Measurements from ENCODE around the gene KRT37.
"Not testable (repeated sequence)": the region's sequence is repeated elsewhere in the genome, so short reads cannot be mapped to it uniquely, and the experiment has no call there.

Gene KRT37

GRCh38 chr17:41434005-41434404 is 9.6 kb upstream of the KRT37 start:
- DNase-seq = no peak

- no peak for DNase-seq
Measured at GRCh38 chr17:41433586-41433985, 9.2 kb upstream of the KRT37 start.

- not testable (repeated sequence) for DNase-seq
Measured at GRCh38 chr17:41430376-41430775, 6.0 kb upstream of the KRT37 start.

GRCh38 chr17:41429667-41430066 is 5.3 kb upstream of the KRT37 start:
- DNase-seq = no peak

GRCh38 chr17:41428591-41429291 is 4.4 kb upstream of the KRT37 start:
- no peak for DNase-seq

GRCh38 chr17:41422586-41422985 is 1.8 kb downstream of the KRT37 start:
- DNase-seq = not testable (repeated sequence)

GRCh38 chr17:41421617-41422016 is 2.8 kb downstream of the KRT37 start:
- DNase-seq = no peak

GRCh38 chr17:41421116-41421515 is 3.3 kb downstream of the KRT37 start:
- DNase-seq = no peak

GRCh38 chr17:41420134-41420533 is 4.3 kb downstream of the KRT37 start:
- DNase-seq = no peak

GRCh38 chr17:41419716-41420115 is 4.7 kb downstream of the KRT37 start:
- no peak for DNase-seq

- no peak for DNase-seq
Measured at GRCh38 chr17:41418116-41418860, 6.1 kb downstream of the KRT37 start.

- DNase-seq = no peak
Measured at GRCh38 chr17:41417576-41418015, 6.8 kb downstream of the KRT37 start.

- DNase-seq = no peak
Measured at GRCh38 chr17:41417127-41417526, 7.3 kb downstream of the KRT37 start.

GRCh38 chr17:41416479-41416878 is 7.9 kb downstream of the KRT37 start:
- no peak for DNase-seq

- DNase-seq = no peak
Measured at GRCh38 chr17:41415833-41416335, 8.5 kb downstream of the KRT37 start.

GRCh38 chr17:41415411-41415810 is 9.0 kb downstream of the KRT37 start:
- DNase-seq = no peak

- no peak for DNase-seq
Measured at GRCh38 chr17:41413982-41414381, 10.4 kb downstream of the KRT37 start.

- no peak for DNase-seq
Measured at GRCh38 chr17:41413353-41413957, 10.9 kb downstream of the KRT37 start.

GRCh38 chr17:41411072-41411840 is 13.1 kb downstream of the KRT37 start:
- no peak for DNase-seq

GRCh38 chr17:41407226-41407625 is 17.2 kb downstream of the KRT37 start:
- DNase-seq = no peak

- no peak for DNase-seq
Measured at GRCh38 chr17:41406205-41406604, 18.2 kb downstream of the KRT37 start.

GRCh38 chr17:41404024-41404671 is 20.2 kb downstream of the KRT37 start:
- no peak for DNase-seq
